Common myeloid progenitor, CD34-positive (primary cell): ENCODE data around the gene TMEM61.

Experiments used
- CTCF ChIA-PET: fragments of 350-600 bp; sonication (Branson Sonifier 250); formaldehyde crosslinking; loops from one replicate; lab custom pipeline; 2021; ENCODE audit warnings: antibody characterized with exemption; lab: Charles Lee
- POLR2A ChIA-PET: fragments of 350-600 bp; sonication (Branson Sonifier 250); formaldehyde crosslinking; loops from one replicate; lab custom pipeline; 2021; ENCODE audit warnings: antibody characterized with exemption; lab: Charles Lee
- DNase-seq, 3 donors: peaks; one replicate each; pipeline versions ENCODE4 v3.0.0 to v3.0.0-alpha.2; 2013
- H3K27ac ChIP-seq, 2 experiments: 1 replicate in 1 of 2; 2 replicates in 1 of 2; pipeline ENCODE4 v1.7.0; 2013; ENCODE audit warnings: inconsistent platforms in 2 of 2, low read length in 2 of 2, mild to moderate bottlenecking in 2 of 2, low read depth in 1 of 2, moderate library complexity in 1 of 2; ENCODE audit not compliant: severe bottlenecking in 2 of 2, insufficient read depth in 1 of 2, poor library complexity in 1 of 2
- H3K27me3 ChIP-seq, 5 experiments: replicated peaks in 2 of 5; 1 replicate in 3 of 5; 2 replicates in 2 of 5; pipeline versions ENCODE4 v1.6.1 to v1.7.0; 2013; ENCODE audit warnings: low read length in 4 of 5, mild to moderate bottlenecking in 2 of 5, moderate library complexity in 2 of 5, inconsistent platforms in 1 of 5; ENCODE audit not compliant: insufficient read depth in 5 of 5, control insufficient read depth in 4 of 5
- H3K36me3 ChIP-seq, 4 experiments: 1 replicate in 2 of 4; 2 replicates in 2 of 4; pipeline versions ENCODE4 v1.6.1 to v1.7.0; 2013; ENCODE audit warnings: low read length in 3 of 4, control low read depth in 1 of 4, mild to moderate bottlenecking in 1 of 4; ENCODE audit not compliant: control insufficient read depth in 4 of 4, insufficient read depth in 4 of 4
- H3K4me1 ChIP-seq, 4 experiments: 1 replicate in 3 of 4; 2 replicates in 1 of 4; pipeline versions ENCODE4 v1.6.1 to v1.7.1; 2013; ENCODE audit warnings: low read length in 3 of 4, mild to moderate bottlenecking in 3 of 4, control low read depth in 1 of 4, inconsistent platforms in 1 of 4, moderate library complexity in 1 of 4; ENCODE audit not compliant: control insufficient read depth in 4 of 4, insufficient read depth in 4 of 4; ENCODE audit errors: control extremely low read depth in 1 of 4
- H3K4me3 ChIP-seq, 7 experiments: 1 replicate in 4 of 7; 2 replicates in 3 of 7; pipeline versions ENCODE4 v1.5.1 to v1.7.0; 2013; ENCODE audit warnings: mild to moderate bottlenecking in 7 of 7, low read length in 6 of 7, moderate library complexity in 6 of 7, inconsistent platforms in 2 of 7, low read depth in 2 of 7, control low read depth in 1 of 7; ENCODE audit not compliant: insufficient read depth in 4 of 7, control insufficient read depth in 1 of 7; ENCODE audit errors: extremely low read depth in 1 of 7
- H3K9me3 ChIP-seq, 5 experiments: 1 replicate in 4 of 5; 2 replicates in 1 of 5; pipeline versions ENCODE4 v1.6.1 to v1.7.1; 2013; ENCODE audit warnings: low read length in 4 of 5, mild to moderate bottlenecking in 2 of 5, inconsistent platforms in 1 of 5, low read depth in 1 of 5, moderate library complexity in 1 of 5; ENCODE audit not compliant: control insufficient read depth in 4 of 5, insufficient read depth in 2 of 5; ENCODE audit errors: control extremely low read depth in 1 of 5
- WGBS: methylation state at CpG from one replicate; pipeline ENCODE4 v1.1.5; 2013; ENCODE audit not compliant: insufficient coverage; 5-methylcytosine and 5-hydroxymethylcytosine counted together

TMEM61 gene

DNA sequence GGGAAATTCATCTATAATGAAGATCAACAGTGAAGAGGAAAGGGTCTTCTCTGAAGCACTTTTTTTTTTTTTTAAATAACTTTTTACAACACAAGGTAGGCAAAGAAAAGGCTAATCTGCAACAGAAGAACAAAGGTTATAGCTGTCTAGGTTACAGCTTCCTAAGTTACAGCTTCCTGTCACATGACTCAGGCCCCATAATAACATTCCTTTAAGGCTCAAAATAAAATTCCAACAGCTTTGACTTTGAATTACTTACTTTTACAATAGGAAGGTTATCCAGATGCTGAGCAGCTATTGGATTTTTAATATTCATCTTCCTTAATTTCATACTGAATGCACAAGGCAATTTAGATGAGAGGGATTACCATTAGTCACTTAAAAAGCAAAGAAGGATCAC is 40.4 kb upstream of the TMEM61 start:
- ChIA-PET POLR2A (no interaction called here), CTCF (interaction anchor here (0.8 to 14.9 kb wide), 2 partner anchors 10 to 52 kb away, joined by 3 to 235 read pairs; partner anchors contain the start of gene BSND)
- H3K27me3 ChIP-seq = no peaks in the 10 kb centered on the region
- H3K27ac ChIP-seq = no peak overlapping the region
- no peaks in the 10 kb centered on the region for H3K9me3 ChIP-seq
- no peaks in the 10 kb centered on the region for H3K36me3 ChIP-seq
- H3K4me1 ChIP-seq = peaks cover 0 to 3% (median 0%) of the 10 kb centered on the region in 4 experiments
- H3K4me3 ChIP-seq = no peak overlapping the region
- DNase-seq = no peak

DNA sequence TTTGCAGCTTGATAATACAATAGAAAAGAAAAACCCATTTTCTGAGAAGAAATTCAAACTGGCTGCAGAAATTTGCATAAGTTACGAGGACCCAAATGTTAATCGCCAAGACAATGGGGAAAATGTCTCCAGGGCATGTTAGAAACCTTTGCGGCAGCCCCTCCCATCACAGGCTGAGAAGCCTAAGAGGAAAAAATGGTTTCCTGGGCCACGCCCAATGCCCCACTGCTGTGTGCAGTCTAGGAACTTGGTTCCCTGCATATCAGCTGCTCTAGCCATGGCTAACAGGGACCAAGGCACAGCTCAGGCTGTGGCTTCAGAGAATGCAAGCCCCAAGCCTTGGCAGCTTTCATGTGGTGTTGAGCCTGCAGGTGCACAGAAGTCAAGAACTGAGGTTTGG is 37.5 kb upstream of the TMEM61 start:
- H3K9me3 ChIP-seq = no peaks in the 10 kb centered on the region
- H3K27ac ChIP-seq = no peak overlapping the region
- H3K4me1 ChIP-seq = peaks cover 0 to 3% (median 0%) of the 10 kb centered on the region in 4 experiments
- POLR2A ChIA-PET = no interaction called here
- no peak overlapping the region for H3K4me3 ChIP-seq
- 98% methylated on average over 4 of the region's 4 CpGs for WGBS
- CTCF ChIA-PET = interaction anchor here (0.8 to 14.9 kb wide), 2 partner anchors 49 to 79 kb away, joined by 3 to 235 read pairs; partner anchors contain the start of gene BSND
- no peaks in the 10 kb centered on the region for H3K27me3 ChIP-seq
- DNase-seq = no peak
- H3K36me3 ChIP-seq = no peaks in the 10 kb centered on the region

DNA sequence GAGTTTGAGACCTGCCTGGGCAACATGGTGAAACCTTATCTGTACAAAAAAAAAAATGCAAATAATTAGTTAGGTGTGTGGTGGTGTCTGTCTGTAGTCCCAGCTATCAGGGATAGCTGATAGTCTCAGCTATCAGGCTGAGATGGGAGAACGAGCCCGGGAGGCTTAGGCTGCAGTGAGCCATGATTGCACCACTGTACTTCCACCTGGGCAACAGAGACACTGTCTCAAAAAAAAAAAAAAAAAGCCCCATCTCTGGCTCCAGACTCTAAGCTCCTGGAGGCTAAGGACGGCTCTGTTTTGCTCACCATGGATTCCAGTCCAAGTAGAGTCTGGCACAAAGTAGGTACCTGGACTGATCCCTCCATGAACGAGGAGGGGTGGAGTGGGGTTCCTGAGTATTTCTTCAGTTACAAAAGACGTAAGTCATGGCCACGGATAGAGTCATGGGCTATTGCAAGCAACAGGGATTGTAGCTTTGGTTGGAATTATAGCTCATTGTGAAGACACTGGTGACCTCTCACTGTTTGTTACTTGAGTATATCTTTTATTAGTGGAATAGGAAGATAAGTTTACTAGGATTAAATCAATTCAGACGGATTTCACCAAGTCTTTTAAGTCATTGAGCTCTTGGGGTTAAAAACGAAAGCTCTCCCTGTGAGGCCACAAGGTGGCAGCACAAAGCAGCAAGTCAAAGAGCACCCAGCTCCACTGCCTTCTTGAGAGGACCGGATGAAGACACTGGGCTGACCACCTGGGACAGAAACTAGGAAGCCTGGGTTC is 35.6 kb upstream of the TMEM61 start:
- Histone ChIP-seq H3K36me3 (no peaks in the 10 kb centered on the region), H3K27me3 (no peaks in the 10 kb centered on the region), H3K27ac (no peak overlapping the region), H3K4me3 (no peak overlapping the region), H3K9me3 (no peaks in the 10 kb centered on the region), H3K4me1 (peaks cover 0 to 6% (median 2%) of the 10 kb centered on the region in 4 experiments)
- 45% methylated on average over 8 of the region's 9 CpGs for whole genome bisulfite sequencing
- ChIA-PET CTCF (interaction anchor here (0.5 to 14.9 kb wide), 28 partner anchors 11 to 410 kb away, joined by 3 to 235 read pairs (median 4); partner anchors contain the start of genes BSND, DHCR24 and PCSK9), POLR2A (interaction anchor here (0.6 kb wide), 1 partner anchor 9 kb away, joined by 3 read pairs; no protein-coding TSS in a partner anchor)
- DNase-seq = peak; percentile 76 to 88 (median 80)

DNA sequence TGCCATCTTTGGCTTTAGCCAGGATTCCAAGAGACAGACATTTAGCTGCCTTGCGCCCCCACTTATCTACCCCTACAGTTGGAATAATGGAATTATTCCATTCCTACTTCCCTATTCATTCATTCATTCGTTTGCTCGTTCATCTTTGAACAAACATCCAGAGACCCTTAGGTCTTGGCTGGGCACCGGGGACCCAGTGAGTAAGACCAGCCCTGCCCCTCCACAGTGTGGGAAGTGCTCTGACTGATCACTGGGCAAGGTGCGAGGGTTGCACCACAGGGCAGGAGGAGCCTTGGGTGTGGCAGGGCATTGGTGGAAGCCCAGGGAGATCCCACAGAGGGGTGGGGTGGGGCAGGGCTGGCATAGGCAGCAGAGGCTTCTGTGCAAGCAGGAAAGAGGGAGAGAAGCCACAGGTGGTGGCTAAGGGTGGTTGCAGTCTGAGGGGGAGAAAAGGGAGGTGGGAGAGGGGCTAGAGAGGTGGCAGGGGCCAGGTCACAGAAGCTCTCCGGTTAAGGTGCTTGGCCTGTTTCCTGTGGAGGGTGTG is 35.0 kb upstream of the TMEM61 start:
- no peak for DNase-seq
- no peaks in the 10 kb centered on the region for H3K36me3 ChIP-seq
- H3K9me3 ChIP-seq = no peaks in the 10 kb centered on the region
- no peaks in the 10 kb centered on the region for H3K27me3 ChIP-seq
- H3K27ac ChIP-seq = no peak overlapping the region
- WGBS = 72% methylated on average over 5 of the region's 6 CpGs
- POLR2A ChIA-PET = interaction anchor here (0.6 kb wide), 1 partner anchor 10 kb away, joined by 3 read pairs; no protein-coding TSS in a partner anchor
- CTCF ChIA-PET = interaction anchor here (0.6 to 14.9 kb wide), 27 partner anchors 11 to 409 kb away, joined by 3 to 235 read pairs (median 4); partner anchors contain the start of genes BSND, DHCR24 and PCSK9
- no peak overlapping the region for H3K4me3 ChIP-seq
- peaks cover 1 to 6% (median 4%) of the 10 kb centered on the region in 4 experiments for H3K4me1 ChIP-seq

GRCh38 chr1:54947540-54947939 is 32.9 kb upstream of the TMEM61 start:
- H3K9me3 ChIP-seq = no peaks in the 10 kb centered on the region
- 93% methylated on average over 2 of the region's 5 CpGs for WGBS
- H3K27ac ChIP-seq = no peak overlapping the region
- no peak overlapping the region for H3K4me3 ChIP-seq
- ChIA-PET POLR2A (no interaction called here), CTCF (interaction anchor here (0.7 to 14.9 kb wide), 8 partner anchors 10 to 169 kb away, joined by 3 to 235 read pairs (median 6); partner anchors contain the start of gene BSND)
- no peaks in the 10 kb centered on the region for H3K27me3 ChIP-seq
- no peak for DNase-seq
- H3K4me1 ChIP-seq = peaks cover 3 to 6% (median 4%) of the 10 kb centered on the region in 4 experiments
- no peaks in the 10 kb centered on the region for H3K36me3 ChIP-seq

DNA sequence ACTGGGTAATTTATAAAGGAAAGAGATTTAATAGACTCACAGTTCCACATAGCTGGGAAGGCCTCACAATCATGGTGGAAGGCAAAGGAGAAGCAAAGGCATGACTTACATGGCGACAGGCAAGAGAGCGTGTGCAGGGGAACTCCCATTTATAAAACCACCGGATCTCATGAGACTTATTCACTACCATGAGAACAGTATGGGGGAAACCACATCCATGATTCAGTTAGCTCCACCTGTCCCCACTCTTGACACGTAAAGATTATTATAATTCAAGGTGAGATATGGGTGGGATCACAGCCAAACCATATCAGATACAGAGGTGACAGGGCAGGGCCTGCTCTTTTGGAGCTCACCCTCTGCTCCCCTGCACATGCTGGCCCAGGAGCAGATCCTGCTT is 31.4 kb upstream of the TMEM61 start:
- ChIA-PET CTCF (interaction anchor here (1.0 to 14.9 kb wide), 6 partner anchors 16 to 73 kb away, joined by 3 to 235 read pairs (median 16); partner anchors contain the start of gene BSND), POLR2A (no interaction called here)
- Histone ChIP-seq H3K36me3 (no peaks in the 10 kb centered on the region), H3K27ac (no peak overlapping the region), H3K27me3 (no peaks in the 10 kb centered on the region), H3K9me3 (no peaks in the 10 kb centered on the region), H3K4me1 (peaks cover 3 to 6% (median 4%) of the 10 kb centered on the region in 4 experiments), H3K4me3 (no peak overlapping the region)
- 87% methylated on average over 3 of the region's 4 CpGs for WGBS
- peak in 2 of 3 donors; percentile 23 to 39 for DNase-seq
